HepG2 (cell line): ENCODE results near the gene ATG9A. TPM values are rescaled to one million over a fixed set of nuclear protein-coding genes. Genes with fewer than 3 reads are reported as not detected.

Experiments
- AKNA ChIP-seq: sonication (generic); formaldehyde crosslinking; IDR thresholded peaks from 2 replicates; pipeline ENCODE4 v1.4.0; 2020; ENCODE audit warnings: missing genetic modification reagents, borderline replicate concordance
- ASH2L ChIP-seq: fragments of 300-600, 200-600 bp; sonication (generic); IDR thresholded peaks from 2 replicates; pipeline ENCODE4 v1.7.0; 2017; ENCODE audit warnings: low read depth, mild to moderate bottlenecking, moderate library complexity, mixed read lengths, low read length; ENCODE audit not compliant: insufficient read length
- BRF2 ChIP-seq: sonication (generic); formaldehyde crosslinking; IDR thresholded peaks from 2 replicates; pipeline ENCODE4 v1.8.1; 2022; ENCODE audit warnings: mild to moderate bottlenecking, missing genetic modification reagents
- CSRNP2 ChIP-seq: sonication (generic); formaldehyde crosslinking; conservative IDR thresholded peaks from 2 replicates; pipeline ENCODE4 v1.8.0; 2022; ENCODE audit warnings: low read depth, missing genetic modification reagents
- MBNL3 ChIP-seq: fragments of 250-450 bp; sonication (Bioruptor Pico); conservative IDR thresholded peaks from 2 replicates; pipeline ENCODE4 v1.8.0; 2022; ENCODE audit warnings: mild to moderate bottlenecking, inconsistent platforms
- ZFP62 ChIP-seq: sonication (generic); formaldehyde crosslinking; IDR thresholded peaks from 2 replicates; pipeline ENCODE4 v1.4.0; 2020; ENCODE audit warnings: missing genetic modification reagents
- ZNF142 ChIP-seq: sonication (generic); formaldehyde crosslinking; IDR thresholded peaks from 2 replicates; pipeline ENCODE4 v1.4.0; 2020; ENCODE audit warnings: missing genetic modification reagents
- ZNF34 ChIP-seq: sonication (generic); formaldehyde crosslinking; IDR thresholded peaks from 2 replicates; pipeline ENCODE4 v1.4.0; 2020; ENCODE audit warnings: mild to moderate bottlenecking, missing genetic modification reagents, borderline replicate concordance
- ZNF451 ChIP-seq: sonication (generic); formaldehyde crosslinking; IDR thresholded peaks from 2 replicates; pipeline ENCODE4 v1.5.0; 2020; ENCODE audit warnings: mild to moderate bottlenecking, missing genetic modification reagents
- ZNF503 ChIP-seq: sonication (generic); formaldehyde crosslinking; IDR thresholded peaks from 2 replicates; pipeline ENCODE4 v1.4.0; 2020; ENCODE audit warnings: missing genetic modification reagents
- ZNF614 ChIP-seq: IDR thresholded peaks from 2 replicates; pipeline ENCODE4 v1.6.1; 2018; ENCODE audit warnings: missing biosample characterization, missing genetic modification reagents, inconsistent platforms, borderline replicate concordance
- ZNF629 ChIP-seq: sonication (generic); formaldehyde crosslinking; conservative IDR thresholded peaks from 2 replicates; pipeline ENCODE4 v1.5.0; 2020; ENCODE audit warnings: missing genetic modification reagents
- polyA plus RNA-seq, 8 experiments: library from polyadenylated mRNA; depleted of rRNA in 3 of 8; stranded (reverse) in 7 of 8; unstranded in 1 of 8; fragments of >200 nt; fragmentation: Illumina TruSeq in 4 of 8; extraction: Trizol in 4 of 8; gene quantifications; 2 replicates each; pipeline versions ENCODE4 v1.2.1 to v1.2.3, GENCODE V29; 2011 to 2016; ENCODE audit warnings: low read depth in 4 of 8, missing spikeins in 1 of 8, mixed read lengths in 1 of 8; ENCODE audit not compliant: insufficient read depth in 1 of 8
- total RNA-seq, 5 experiments: library from RNA; depleted of rRNA; stranded (reverse); fragments of >200 nt; fragmentation: Illumina TruSeq; extraction: Trizol; gene quantifications; 2 replicates each; pipeline ENCODE4 v1.2.3, GENCODE V29; 2016; ENCODE audit warnings: low read depth in 1 of 5

The ATG9A gene
- total and polyA plus RNA-seq, 2 of the 13 experiments (the other 11 are each of a cell fraction or from before 2014, with no cell fraction given): 35.0 to 131 TPM

GRCh38 chr2:219176818-219177551 lies 52.5 kb downstream of the ATG9A start, which contains the start of gene CNPPD1 (continued):
- 0 out of 2 replicates have a peak, but pooled peaks have one; percentile 31 for TF ChIP-seq AKNA (CRISPR knock-in tag)
- TF ChIP-seq ZNF451 (CRISPR knock-in tag): peak; percentile 96
- peak; percentile 89; the same call in 1 of the 2 replicates for TF ChIP-seq CSRNP2 (CRISPR knock-in tag)
- no peak for TF ChIP-seq ZNF34 (CRISPR knock-in tag)
- TF ChIP-seq ASH2L: peak; percentile 22
- TF ChIP-seq ZNF614: peak; percentile 92; the same call in 1 of the 2 replicates
- TF ChIP-seq ZNF503 (CRISPR knock-in tag): peak; percentile 92; the same call in 1 of the 2 replicates
- peak; percentile 76 for TF ChIP-seq ZNF142 (CRISPR knock-in tag)
- TF ChIP-seq BRF2: no peak
- no peak for TF ChIP-seq MBNL3
- peak; percentile 95 for TF ChIP-seq ZNF629 (CRISPR knock-in tag)
- no peak for TF ChIP-seq ZFP62
